HepG2 (cell line): ENCODE measurements around the gene NR1H2. TPM values are rescaled to one million over a fixed set of nuclear protein-coding genes. Genes with fewer than 3 reads are reported as not detected.

ENCODE experiments used
- ATAC-seq: fragments of 200-7000 bp; cut with Tn5 transposase; 3 replicates; pipeline ENCODE4 v1.9.1; 2020; ENCODE audit warnings: mild to moderate bottlenecking, moderate library complexity
- BruUV-seq: library from RNA; stranded (reverse); fragments of 400-500 nt; replicated peaks from 2 replicates; lab custom pipeline; 2021; lab: Mats Ljungman, UMichigan
- CTCF ChIA-PET: fragments of 300-600 bp; formaldehyde crosslinking; extraction: SDS; loops from one replicate; lab custom pipeline; 2021; ENCODE audit warnings: low total read pairs, inconsistent platforms, low intra/inter-chr PET ratio; lab: Yijun Ruan, JAX
- POLR2A ChIA-PET: fragments of 350-600 bp; sonication (Branson Sonifier 250); formaldehyde crosslinking; loops from one replicate; lab custom pipeline; 2020; ENCODE audit warnings: antibody characterized with exemption, inconsistent platforms; lab: Yijun Ruan, JAX
- DNase-seq: peaks from one replicate; pipeline ENCODE4 v3.0.0-alpha.2; 2015; ENCODE audit warnings: low spot score
- FAIRE-seq: peaks from 3 replicates; lab custom pipeline; 2011; peaks lifted over from hg19 to GRCh38; lab: Jason Lieb, UNC
- H2AFZ ChIP-seq: one replicate; pipeline ENCODE4 v1.6.1; 2011; ENCODE audit warnings: low read length, inconsistent platforms
- H3K27ac ChIP-seq: fragments of 300-600 bp; 3 replicates; pipeline ENCODE4 v1.8.0; 2011; ENCODE audit warnings: mixed run types, mild to moderate bottlenecking, mixed read lengths, low read length, inconsistent platforms; ENCODE audit not compliant: insufficient read depth; ENCODE audit errors: extremely low read length
- H3K27me3 ChIP-seq, 2 experiments: fragments of 200-600 bp in 1 of 2; 2 replicates in 1 of 2; 3 replicates in 1 of 2; pipeline versions ENCODE4 v1.6.0 to v1.8.0; 2011; ENCODE audit warnings: low read length in 2 of 2, mild to moderate bottlenecking in 2 of 2, moderate library complexity in 2 of 2, inconsistent platforms in 1 of 2; ENCODE audit not compliant: insufficient read depth in 2 of 2, control insufficient read depth in 1 of 2
- H3K36me3 ChIP-seq, 2 experiments: fragments of 200-600 bp in 1 of 2; replicated peaks in 1 of 2; 2 replicates in 1 of 2; 3 replicates in 1 of 2; pipeline versions ENCODE4 v1.5.1 to v1.8.0; 2011; ENCODE audit warnings: low read length in 2 of 2, inconsistent platforms in 1 of 2; ENCODE audit not compliant: insufficient read depth in 2 of 2, control insufficient read depth in 1 of 2
- H3K4me1 ChIP-seq: 2 replicates; pipeline ENCODE4 v1.5.1; 2012; ENCODE audit warnings: low read length, inconsistent platforms; ENCODE audit not compliant: insufficient read depth
- H3K4me2 ChIP-seq: 2 replicates; pipeline ENCODE4 v1.6.0; 2011; ENCODE audit warnings: low read depth, low read length, inconsistent platforms
- H3K4me3 ChIP-seq, 3 experiments: fragments of 200-600 bp in 1 of 3; sonication (generic), shearing (Covaris generic) in 1 of 3; replicated peaks in 1 of 3; 2 replicates each; pipeline ENCODE4 v1.5.1; 2011 to 2016; ENCODE audit warnings: low read length in 3 of 3, inconsistent platforms in 2 of 3, low read depth in 2 of 3, mild to moderate bottlenecking in 2 of 3, control low read depth in 1 of 3, mixed read lengths in 1 of 3; ENCODE audit not compliant: insufficient read depth in 1 of 3
- H3K79me2 ChIP-seq: one replicate; pipeline ENCODE4 v1.6.1; 2011; ENCODE audit warnings: low read length, inconsistent platforms; ENCODE audit not compliant: insufficient read depth
- H3K9ac ChIP-seq: 2 replicates; pipeline ENCODE4 v1.6.0; 2011; ENCODE audit warnings: mild to moderate bottlenecking, low read depth, low read length, inconsistent platforms; ENCODE audit not compliant: insufficient read depth
- H3K9me3 ChIP-seq: 2 replicates; pipeline ENCODE4 v1.5.1; 2012; ENCODE audit warnings: mild to moderate bottlenecking, low read length
- H4K20me1 ChIP-seq: 2 replicates; pipeline ENCODE4 v1.6.0; 2011; ENCODE audit warnings: inconsistent platforms, mild to moderate bottlenecking, low read length, moderate library complexity; ENCODE audit not compliant: insufficient read depth
- AGO2 ChIP-seq: fragments of 200-400 bp; formaldehyde crosslinking; optimal IDR thresholded peaks from 2 replicates; pipeline ENCODE3; 2017; ENCODE audit warnings: mild to moderate bottlenecking, low read depth, low read length, moderate library complexity
- ATF7 ChIP-seq, 2 experiments: fragments of 450-650 bp in 1 of 2; sonication (generic) in 1 of 2; formaldehyde crosslinking in 1 of 2; IDR thresholded peaks; 2 replicates each; pipeline versions ENCODE4 v1.4.0 to v1.6.1; 2016 to 2020; ENCODE audit warnings: antibody characterized with exemption in 1 of 2, mild to moderate bottlenecking in 1 of 2, missing genetic modification reagents in 1 of 2
- CHD2 ChIP-seq: IDR thresholded peaks from 2 replicates; pipeline ENCODE4 v1.6.1; 2011; ENCODE audit warnings: low read depth, low read length, improper control_type of control experiment
- FOXK1 ChIP-seq: sonication (generic); formaldehyde crosslinking; IDR thresholded peaks from 2 replicates; pipeline ENCODE4 v1.4.0; 2020; ENCODE audit warnings: low read depth, missing genetic modification reagents, borderline replicate concordance
- FOXO4 ChIP-seq: sonication (generic); formaldehyde crosslinking; conservative IDR thresholded peaks from 2 replicates; pipeline ENCODE4 v1.8.1; 2023; ENCODE audit warnings: missing genetic modification reagents
- GATAD1 ChIP-seq: IDR thresholded peaks from 2 replicates; pipeline ENCODE4 v1.6.1; 2016; ENCODE audit warnings: missing genetic modification reagents, missing compliant biosample characterization
- GMEB1 ChIP-seq: sonication (generic); formaldehyde crosslinking; IDR thresholded peaks from 2 replicates; pipeline ENCODE4 v1.5.1; 2020; ENCODE audit warnings: missing genetic modification reagents, mild to moderate bottlenecking, borderline replicate concordance
- GMEB2 ChIP-seq: IDR thresholded peaks from 2 replicates; pipeline ENCODE4 v1.6.1; 2016; ENCODE audit warnings: missing biosample characterization, missing genetic modification reagents, low read depth
- HCFC1 ChIP-seq: fragments of 150-350 bp; IDR thresholded peaks from 2 replicates; pipeline ENCODE4 v1.6.1; 2014; ENCODE audit warnings: low read depth, low read length
- IRX3 ChIP-seq: sonication (generic); formaldehyde crosslinking; IDR thresholded peaks from 2 replicates; pipeline ENCODE4 v1.8.1; 2023; ENCODE audit warnings: mild to moderate bottlenecking, low read depth, missing genetic modification reagents, borderline replicate concordance
- KDM2A ChIP-seq: sonication (generic); formaldehyde crosslinking; IDR thresholded peaks from 2 replicates; pipeline ENCODE4 v1.4.0; 2020; ENCODE audit warnings: low read depth, missing genetic modification reagents, borderline replicate concordance
- MAZ ChIP-seq, 2 experiments: sonication (generic) in 1 of 2; formaldehyde crosslinking in 1 of 2; IDR thresholded peaks; 2 replicates each; pipeline versions ENCODE4 v1.5.0 to v1.6.1; 2012 to 2020; ENCODE audit warnings: low read depth in 2 of 2, mild to moderate bottlenecking in 2 of 2, borderline replicate concordance in 1 of 2, improper control_type of control experiment in 1 of 2, low read length in 1 of 2, missing genetic modification reagents in 1 of 2, moderate library complexity in 1 of 2
- NONO ChIP-seq, 2 experiments: fragments of 450-650 bp in 1 of 2; sonication (generic) in 1 of 2; formaldehyde crosslinking in 1 of 2; IDR thresholded peaks in 1 of 2; conservative IDR thresholded peaks in 1 of 2; 2 replicates each; pipeline versions ENCODE4 v1.6.1 to v1.8.0; 2017 to 2022; ENCODE audit warnings: mild to moderate bottlenecking in 1 of 2, missing genetic modification reagents in 1 of 2, moderate library complexity in 1 of 2
- PITX1 ChIP-seq: sonication (generic); formaldehyde crosslinking; IDR thresholded peaks from 2 replicates; pipeline ENCODE4 v1.5.1; 2020; ENCODE audit warnings: mild to moderate bottlenecking, missing genetic modification reagents
- SUZ12 ChIP-seq: fragments of 150-350 bp; IDR thresholded peaks from 2 replicates; pipeline ENCODE4 v1.6.1; 2014; ENCODE audit warnings: low read depth, low read length
- ZFX ChIP-seq: sonication (generic); formaldehyde crosslinking; IDR thresholded peaks from 2 replicates; pipeline ENCODE4 v1.4.0; 2020; ENCODE audit warnings: mild to moderate bottlenecking, low read depth, missing genetic modification reagents, moderate library complexity
- ZNF331 ChIP-seq: sonication (generic); formaldehyde crosslinking; IDR thresholded peaks from 2 replicates; pipeline ENCODE4 v1.4.0; 2020; ENCODE audit warnings: missing genetic modification reagents
- ZNF841 ChIP-seq: sonication (generic); formaldehyde crosslinking; IDR thresholded peaks from 2 replicates; pipeline ENCODE4 v1.8.1; 2023; ENCODE audit warnings: missing genetic modification reagents, borderline replicate concordance
- ZNF891 ChIP-seq: sonication (generic); formaldehyde crosslinking; IDR thresholded peaks from 2 replicates; pipeline ENCODE4 v1.5.0; 2020; ENCODE audit warnings: mild to moderate bottlenecking, missing genetic modification reagents
- WGBS: methylation state at CpG from one replicate; pipeline ENCODE4 v1.1.6; 2017; ENCODE audit warnings: low lambda C conversion rate; 5-methylcytosine and 5-hydroxymethylcytosine counted together
- in situ Hi-C: cut with HindIII; loops from 2 replicates; pipeline ENCODE4 v1.10.0; 2017; ENCODE audit warnings: low pct_unique_long_range_greater_than_20kb; ENCODE audit not compliant: extremely low pct_ligation_motif_present
- intact Hi-C: fragments of 100-400 bp; cut with micrococcal nuclease; formaldehyde crosslinking; loops from one replicate; pipeline ENCODE4 v1.10.0; 2022; ENCODE audit not compliant: unreplicated experiment
- polyA plus RNA-seq, 8 experiments: library from polyadenylated mRNA; depleted of rRNA in 3 of 8; stranded (reverse) in 7 of 8; unstranded in 1 of 8; fragments of >200 nt; fragmentation: Illumina TruSeq in 4 of 8; extraction: Trizol in 4 of 8; gene quantifications; 2 replicates each; pipeline versions ENCODE4 v1.2.1 to v1.2.3, GENCODE V29; 2011 to 2016; ENCODE audit warnings: low read depth in 4 of 8, missing spikeins in 1 of 8, mixed read lengths in 1 of 8; ENCODE audit not compliant: insufficient read depth in 1 of 8
- total RNA-seq, 5 experiments: library from RNA; depleted of rRNA; stranded (reverse); fragments of >200 nt; fragmentation: Illumina TruSeq; extraction: Trizol; gene quantifications; 2 replicates each; pipeline ENCODE4 v1.2.3, GENCODE V29; 2016; ENCODE audit warnings: low read depth in 1 of 5

Gene NR1H2
- total and polyA plus RNA-seq, 2 of the 13 experiments (the other 11 are each of a cell fraction or from before 2014, with no cell fraction given) = 10.3 to 13.5 TPM

DNA sequence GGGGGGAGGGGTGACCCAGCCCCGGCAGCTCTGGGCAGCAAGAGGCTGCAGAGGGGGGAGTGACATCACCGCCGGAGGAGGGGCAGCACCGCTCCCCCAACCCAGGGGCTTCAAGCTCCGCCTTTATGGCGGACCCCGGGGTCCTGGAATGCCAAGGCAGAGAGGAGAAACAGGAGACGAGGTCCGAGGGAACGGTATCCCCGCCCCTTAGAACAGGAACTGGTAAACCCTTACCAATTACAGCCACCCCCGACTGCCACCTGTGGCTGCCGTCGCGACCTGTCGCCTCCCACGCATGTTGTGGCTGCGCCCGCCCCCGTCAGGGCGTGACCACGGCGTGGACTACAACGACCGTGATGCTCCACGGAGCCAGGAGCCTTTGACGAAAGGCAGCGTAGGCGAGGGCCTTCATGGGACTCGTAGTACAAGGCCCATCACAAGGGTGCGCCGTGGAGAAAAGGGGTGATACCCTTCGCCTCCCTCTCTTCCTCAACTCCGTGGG lies 43.0 kb upstream of the NR1H2 start:
- ATAC-seq (peak; percentile 24), FAIRE-seq (no peak), DNase-seq (peak; percentile 72)
- POLR2A ChIA-PET = interaction anchor here (0.8 to 1.4 kb wide), 7 partner anchors 8 to 128 kb away, joined by 3 to 7 read pairs (median 5); partner anchors contain the start of gene POLD1
- Histone ChIP-seq H3K9ac (peak overlapping the region; percentile 69), H3K27me3 (no peaks in the 10 kb centered on the region), H3K27ac (peak overlapping the region; percentile 65), H3K36me3 (no peaks in the 10 kb centered on the region), H3K4me1 (peaks cover 45% of the 10 kb centered on the region), H4K20me1 (no peaks in the 10 kb centered on the region), H3K4me2 (peak overlapping the region; percentile 71), H3K4me3 (peak overlapping the region; percentile 46 to 68 (median 52); a peak in 5 of 6 replicates), H2AFZ (no peak overlapping the region), H3K9me3 (no peaks in the 10 kb centered on the region), H3K79me2 (no peaks in the 10 kb centered on the region)
- WGBS = 66% methylated on average over 13 of the region's 34 CpGs
- CTCF ChIA-PET = no interaction called here
- in situ Hi-C loops (no loop called here), intact Hi-C loops (loop anchor here (1.0 kb wide), 1 partner anchor 16 kb away; no protein-coding TSS in a partner anchor)
- BruUV-seq = no TSS peak
- TF ChIP-seq GATAD1 (CRISPR knock-in tag) = peak; percentile 57; the same call in 1 of the 2 replicates
- TF ChIP-seq ZNF891 (CRISPR knock-in tag) = no peak
- TF ChIP-seq GMEB2 (CRISPR knock-in tag) = peak; percentile 18; the same call in 1 of the 2 replicates
- 0 out of 2 replicates have a peak, but pooled peaks have one; percentile 0 for TF ChIP-seq FOXO4 (CRISPR knock-in tag)
- no peak for TF ChIP-seq ATF7 (IDR thresholded peaks at IDR 0.05)
- no peak for TF ChIP-seq ATF7 (CRISPR knock-in tag; IDR thresholded peaks at IDR 0.05)
- no peak for TF ChIP-seq MAZ (IDR thresholded peaks at IDR 0.05; ENCODE audit: borderline replicate concordance, low read depth, low read length)
- peak; percentile 25; the same call in 1 of the 2 replicates for TF ChIP-seq MAZ (CRISPR knock-in tag; IDR thresholded peaks at IDR 0.05; ENCODE audit: low read depth)
- no peak for TF ChIP-seq IRX3
- no peak for TF ChIP-seq ZNF331 (CRISPR knock-in tag)
- TF ChIP-seq FOXK1 (CRISPR knock-in tag) = peak; percentile 17; the same call in 1 of the 2 replicates
- peak; percentile 5; the same call in 1 of the 2 replicates for TF ChIP-seq PITX1 (CRISPR knock-in tag)
- no peak for TF ChIP-seq ZNF841 (CRISPR knock-in tag)
- peak; percentile 90 for TF ChIP-seq HCFC1
- TF ChIP-seq CHD2 = no peak
- TF ChIP-seq GMEB1 = peak; percentile 75
- peak; percentile 84 for TF ChIP-seq SUZ12
- no peak for TF ChIP-seq NONO (IDR thresholded peaks at IDR 0.05)
- peak; percentile 37; the same call in 1 of the 2 replicates for TF ChIP-seq NONO (CRISPR knock-in tag; conservative IDR thresholded peaks at IDR 0.05)
- peak; percentile 71 for TF ChIP-seq KDM2A (CRISPR knock-in tag)
- TF ChIP-seq AGO2 = peak; percentile 1
- TF ChIP-seq ZFX (CRISPR knock-in tag) = peak; percentile 67; the same call in 1 of the 2 replicates
